Left lobe of liver (tissue), 2 donors: Measurements from ENCODE around the gene SLC5A3. TPM values are rescaled to one million over a fixed set of nuclear protein-coding genes. Genes with fewer than 3 reads are reported as not detected.

ENCODE experiments used
- ATAC-seq: fragments of 200-7000 bp; cut with Tn5 transposase; one replicate; pipeline ENCODE4 v1.9.1; 2020; ENCODE audit warnings: mild to moderate bottlenecking, moderate library complexity
- DNase-seq: peaks from one replicate; pipeline ENCODE4 v3.0.0-alpha.2; 2020; ENCODE audit warnings: low spot score
- total RNA-seq: library from RNA; stranded (reverse); gene quantifications from one replicate; pipeline ENCODE4 v1.2.1, GENCODE V29; 2021
- donor health status: DM: no; HTN: no; CAD: no; lungs with moderate emphysema.
- donor health status: DM: no; HTN: yes; CAD: no.

SLC5A3 gene
- 9.1 TPM for total RNA-seq

DNA sequence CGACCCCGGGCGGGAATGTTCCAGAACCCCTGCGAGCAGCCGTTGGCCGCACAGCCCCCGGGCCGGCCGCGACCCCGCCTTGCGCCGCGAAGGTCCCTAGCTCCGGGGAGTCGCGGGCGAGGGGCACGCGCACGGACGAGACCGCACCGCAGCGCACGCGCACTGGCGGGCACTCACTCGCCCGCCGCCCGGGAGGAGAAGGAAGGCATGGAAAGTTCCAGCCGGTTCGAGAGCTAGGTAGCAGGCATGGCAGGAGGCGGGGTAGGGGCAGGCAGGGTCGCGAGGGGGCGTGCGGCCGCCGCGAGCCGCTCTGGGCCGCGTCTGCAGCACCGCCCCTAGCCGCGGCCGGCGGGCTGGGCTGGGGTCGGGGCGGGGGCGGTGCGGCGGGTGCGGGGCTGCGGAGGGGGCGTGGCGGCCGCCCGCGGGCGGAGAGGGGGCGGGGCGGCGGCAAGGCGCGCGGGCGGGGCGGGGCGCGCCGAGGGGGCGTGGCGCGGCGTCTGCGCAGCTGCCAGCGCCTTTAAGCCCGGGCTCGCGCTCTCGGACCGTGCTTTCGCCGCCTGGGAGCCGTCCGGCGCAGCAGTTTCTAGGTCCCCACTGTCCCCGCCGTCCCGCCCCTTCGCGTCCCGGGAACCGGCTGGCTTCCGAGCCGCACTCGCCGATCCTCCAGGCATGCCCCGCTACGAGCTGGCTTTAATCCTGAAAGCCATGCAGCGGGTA, at the start of gene SLC5A3, which contains the start of gene MRPS6:
Gene SLC5A3, plus strand, starts transcription at position 547 of the 717 bp plus-strand sequence. CDS start 21,621 bp downstream, outside the sequence.
Gene MRPS6, plus strand, starts transcription at position 547 of the 717 bp plus-strand sequence. Its CDS starts 123 bp downstream, at position 670.
- DNase-seq: peak; percentile 91
- ATAC-seq: peak; percentile 81

- no peak for DNase-seq
- ATAC-seq: no peak
Measured at GRCh38 chr21:34023691-34024373, 49.5 kb upstream of the SLC5A3 start.

GRCh38 chr21:34024374-34024693, 49.0 kb upstream of the SLC5A3 start:
- no peak for DNase-seq
- no peak for ATAC-seq

- DNase-seq (no peak), ATAC-seq (no peak)
Measured at GRCh38 chr21:34027721-34028461, 45.5 kb upstream of the SLC5A3 start.

DNA sequence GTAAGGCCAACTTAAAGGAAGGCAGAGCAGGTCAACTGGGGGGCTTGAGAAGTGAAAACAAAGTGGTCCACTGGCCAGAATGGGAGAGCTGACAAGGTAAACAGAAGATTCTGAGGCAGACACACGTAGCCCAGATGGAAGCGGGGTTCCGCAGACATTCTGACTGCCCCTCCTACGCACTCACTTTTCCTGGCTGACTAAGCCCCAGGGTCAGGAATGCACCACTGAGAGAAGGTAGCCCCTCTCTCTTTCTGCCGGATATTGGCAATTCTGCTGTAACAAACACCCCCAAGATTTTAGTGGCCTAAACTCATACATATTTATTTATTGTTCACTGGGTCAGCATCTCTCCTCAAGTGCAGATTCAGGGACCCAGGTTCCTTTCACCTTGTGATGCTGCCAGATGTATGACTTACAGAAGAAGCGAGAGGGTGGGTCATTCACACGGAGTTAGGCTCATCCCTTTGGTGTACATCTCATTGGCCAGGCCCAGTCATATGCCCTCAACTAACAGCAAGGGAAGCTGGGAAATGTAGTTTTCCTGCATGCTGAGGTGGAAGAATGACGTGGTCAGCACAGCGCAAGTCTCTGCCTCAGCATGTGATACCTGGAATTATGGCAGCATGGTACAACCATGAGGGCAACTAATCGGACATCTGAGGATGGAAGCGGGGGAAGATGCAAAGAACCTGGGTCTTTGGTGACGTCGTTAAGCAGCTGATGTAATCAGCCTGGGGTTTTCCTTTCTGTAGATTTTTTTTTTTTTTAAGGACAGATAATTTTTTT, 43.4 kb upstream of the SLC5A3 start:
- ATAC-seq (peak; percentile 95), DNase-seq (peak; percentile 53)

DNA sequence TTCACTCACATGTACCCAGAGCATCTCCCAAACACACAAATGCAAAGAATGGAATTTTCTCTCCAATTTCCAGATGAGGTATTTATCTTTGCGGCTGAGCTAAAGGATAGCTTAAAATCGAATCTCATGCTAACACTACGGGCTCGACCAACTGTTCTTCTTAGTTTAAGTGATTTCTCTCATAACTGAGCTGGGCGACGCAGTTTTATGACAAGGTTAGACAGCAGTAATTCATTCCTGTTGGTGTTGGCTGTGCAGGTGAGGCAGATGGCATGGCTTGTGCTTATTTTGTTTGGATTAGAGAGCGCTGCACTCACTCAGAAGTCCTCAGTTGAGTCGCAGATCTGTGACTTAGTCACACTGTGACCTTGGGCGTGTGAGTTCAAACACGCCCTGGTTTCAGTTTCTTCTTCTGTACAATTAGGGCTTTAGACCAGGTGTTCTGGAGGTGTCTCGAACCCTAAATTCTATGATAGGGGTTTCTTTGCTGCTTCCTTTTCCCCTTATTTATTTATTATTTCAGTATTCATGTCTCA, 41.5 kb upstream of the SLC5A3 start:
- ATAC-seq: no peak

GRCh38 chr21:34034369-34035014, 38.9 kb upstream of the SLC5A3 start:
- no peak for DNase-seq
- ATAC-seq: no peak

More for the DNA sequence above, 41.5 kb upstream of the SLC5A3 start:
- no peak for DNase-seq

DNA sequence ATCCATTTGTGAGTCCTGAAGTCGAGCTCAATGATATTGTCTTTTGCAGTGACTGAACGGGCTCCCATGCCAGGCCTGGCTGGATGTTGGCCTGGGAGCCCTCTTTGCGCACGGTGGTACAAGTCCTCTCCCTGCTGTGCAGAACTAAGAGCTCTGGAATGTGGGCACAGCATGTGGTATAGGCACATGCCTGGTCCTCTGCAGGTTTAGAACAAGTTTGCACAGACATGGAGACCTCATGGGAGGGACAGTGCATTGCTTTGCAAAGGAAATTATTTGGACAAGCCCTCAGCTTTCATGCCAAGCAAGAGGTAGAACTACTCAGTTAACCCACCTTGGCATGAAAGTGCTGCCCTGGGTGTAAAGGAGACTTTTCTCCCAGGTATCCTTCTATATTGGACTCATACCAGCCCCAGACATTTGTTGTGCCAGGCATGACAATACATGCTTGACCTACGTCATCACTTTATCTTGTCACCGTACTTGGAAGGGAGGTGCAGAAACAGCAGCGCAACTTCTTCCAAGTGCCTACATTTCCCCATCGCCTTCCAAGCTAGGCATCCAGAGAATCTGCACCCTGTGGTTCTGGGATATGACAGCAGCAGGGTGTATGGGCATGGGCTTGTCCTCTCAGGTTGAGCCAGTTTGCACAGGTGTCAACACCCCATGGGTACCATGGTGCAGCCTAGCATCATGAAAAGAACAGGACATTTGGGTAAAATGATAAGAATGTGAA, 37.6 kb upstream of the SLC5A3 start:
- ATAC-seq (no peak), DNase-seq (no peak)

DNA sequence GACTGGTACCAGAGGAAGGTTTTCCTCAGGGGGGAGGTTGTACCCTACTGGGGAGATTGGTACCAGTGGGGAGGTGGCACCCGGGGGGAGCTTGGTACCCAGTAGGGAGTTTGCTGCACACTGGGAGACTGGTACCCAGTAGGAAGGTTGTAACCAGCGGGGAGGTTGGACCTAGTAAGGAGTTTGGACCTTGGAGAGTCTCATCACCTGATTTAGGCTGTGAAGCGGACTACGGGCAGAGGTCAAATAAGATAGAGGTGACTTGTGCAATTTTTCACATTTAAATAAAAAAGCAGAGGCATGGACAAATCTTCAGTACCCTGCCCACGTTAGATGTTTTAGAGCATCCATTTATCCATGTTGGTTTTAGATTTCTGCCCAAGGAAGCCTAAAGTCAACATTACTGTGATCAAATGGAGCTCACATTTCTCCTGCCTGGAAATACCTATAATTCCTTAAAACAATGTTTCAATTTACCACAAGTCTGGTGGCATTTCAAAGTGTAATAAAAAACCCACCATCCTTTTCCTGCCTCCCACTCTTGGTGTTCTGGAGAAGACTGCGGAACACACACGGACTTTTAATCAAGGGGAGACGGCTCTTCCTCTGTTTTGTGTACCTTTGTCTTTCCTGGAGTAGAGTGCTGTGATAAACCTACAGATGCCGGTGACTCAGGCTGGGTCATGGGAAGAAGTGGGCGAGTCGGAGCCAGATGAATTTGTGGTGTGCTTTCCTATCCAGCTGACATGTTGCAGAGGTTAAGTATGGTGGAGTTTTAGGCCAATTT, 36.2 kb upstream of the SLC5A3 start:
- peak; percentile 67 for DNase-seq
- peak; percentile 81 for ATAC-seq

- DNase-seq (peak; percentile 65), ATAC-seq (peak; percentile 79)
Measured at GRCh38 chr21:34039678-34040382, 33.5 kb upstream of the SLC5A3 start.

DNA sequence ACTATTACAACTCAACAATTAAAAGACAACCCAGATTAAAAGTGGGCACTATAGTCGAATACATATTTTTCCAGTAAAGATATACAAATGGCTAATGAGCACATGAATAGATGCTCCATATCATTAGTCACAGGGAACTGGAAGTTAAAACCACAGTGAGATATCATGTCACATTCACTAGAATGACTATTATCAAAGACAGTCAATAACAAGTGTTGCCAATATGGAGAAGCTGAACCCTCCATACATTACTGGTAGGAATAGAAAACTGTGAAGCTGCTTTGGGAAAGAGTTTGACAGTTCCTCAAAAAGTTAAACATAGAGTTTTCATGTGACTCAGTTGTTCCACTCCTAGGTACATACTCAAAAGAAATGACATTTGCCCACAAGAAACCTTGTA, 30.6 kb upstream of the SLC5A3 start:
- no peak for ATAC-seq

GRCh38 chr21:34043333-34043732, 30.0 kb upstream of the SLC5A3 start:
- ATAC-seq (no peak), DNase-seq (no peak)

More for the DNA sequence above, 30.6 kb upstream of the SLC5A3 start:
- no peak for DNase-seq

GRCh38 chr21:34046917-34047316, 26.5 kb upstream of the SLC5A3 start:
- no peak for ATAC-seq
- no peak for DNase-seq

- ATAC-seq: no peak
Measured at GRCh38 chr21:34047835-34048234, 25.5 kb upstream of the SLC5A3 start.

GRCh38 chr21:34052171-34052570, 21.2 kb upstream of the SLC5A3 start:
- ATAC-seq (no peak), DNase-seq (no peak)

More at GRCh38 chr21:34047835-34048234, 25.5 kb upstream of the SLC5A3 start:
- DNase-seq: no peak

- ATAC-seq (no peak), DNase-seq (no peak)
Measured at GRCh38 chr21:34054259-34054658, 19.1 kb upstream of the SLC5A3 start.

DNA sequence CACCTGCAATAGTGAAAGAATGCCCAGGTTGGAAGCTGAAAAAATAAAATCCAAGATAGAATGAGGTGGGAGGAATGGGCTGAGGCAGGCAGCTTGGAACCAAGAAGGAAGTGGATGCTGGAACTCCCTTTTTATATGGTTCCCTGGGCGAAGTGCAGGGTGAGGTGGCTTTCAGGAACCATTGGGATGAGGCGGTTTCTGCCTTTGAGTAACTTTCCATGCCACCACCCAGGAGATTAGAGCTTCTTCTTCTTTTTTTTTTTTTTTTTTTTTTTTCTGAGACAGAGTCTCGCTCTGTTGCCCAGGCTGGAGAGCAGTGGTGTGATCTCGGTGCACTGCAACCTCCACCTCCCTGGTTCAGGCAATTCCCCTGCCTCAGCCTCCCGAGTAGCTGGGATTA, 17.8 kb upstream of the SLC5A3 start:
- DNase-seq: no peak
- no peak for ATAC-seq

- DNase-seq: no peak
- no peak for ATAC-seq
Measured at GRCh38 chr21:34061983-34062382, 11.4 kb upstream of the SLC5A3 start.
